Activated CD8-positive, alpha-beta T cell treated with anti-CD3 and anti-CD28 coated beads for 36 hours (primary cell): ENCODE results near the gene OTOP3. TPM values are rescaled to one million over a fixed set of nuclear protein-coding genes. Genes with fewer than 3 reads are reported as not detected.

Source experiments
- ATAC-seq: fragments of 200-7000 bp; cut with Tn5 transposase; one replicate; pipeline ENCODE4 v1.10.0; 2021; ENCODE audit warnings: mild to moderate bottlenecking, moderate library complexity
- CTCF ChIA-PET: fragments of 350-600 bp; sonication (Branson Sonifier 250); formaldehyde crosslinking; loops from one replicate; lab custom pipeline; 2021; ENCODE audit warnings: antibody characterized with exemption; lab: Charles Lee
- POLR2A ChIA-PET: fragments of 350-600 bp; sonication (Branson Sonifier 250); formaldehyde crosslinking; loops from one replicate; lab custom pipeline; 2021; ENCODE audit warnings: antibody characterized with exemption; lab: Charles Lee
- DNase-seq: peaks from one replicate; pipeline ENCODE4 v3.0.0-alpha.2; 2020
- H3K27ac Mint-ChIP-seq: one replicate; pipeline ENCODE4 v1.8.0; 2021; ENCODE audit warnings: mild to moderate bottlenecking, mixed read lengths
- H3K27me3 Mint-ChIP-seq: one replicate; pipeline ENCODE4 v1.8.0; 2021; ENCODE audit warnings: mixed read lengths
- H3K36me3 Mint-ChIP-seq: one replicate; pipeline ENCODE4 v1.8.0; 2021; ENCODE audit warnings: low read depth, mixed read lengths
- H3K4me1 Mint-ChIP-seq: one replicate; pipeline ENCODE4 v1.8.0; 2021; ENCODE audit warnings: low read depth, mixed read lengths
- H3K4me3 Mint-ChIP-seq: one replicate; pipeline ENCODE4 v1.8.0; 2021; ENCODE audit warnings: mild to moderate bottlenecking, moderate library complexity, mixed read lengths
- H3K9me3 Mint-ChIP-seq: one replicate; pipeline ENCODE4 v1.8.0; 2021; ENCODE audit warnings: mixed read lengths
- CTCF ChIP-seq: fragments of 200-600 bp; IDR thresholded peaks from one replicate; pipeline ENCODE4 v1.8.0; 2022; ENCODE audit warnings: antibody characterized with exemption, mild to moderate bottlenecking
- intact Hi-C: fragments of 100-400 bp; cut with micrococcal nuclease; formaldehyde crosslinking; loops from one replicate; pipeline ENCODE4 v1.10.0; 2022
- total RNA-seq, 2 experiments: library from RNA; stranded (reverse); gene quantifications; one replicate each; pipeline ENCODE4 v1.2.3, GENCODE V29; 2021

Gene OTOP3
- total RNA-seq, 2 experiments from 2014 or later = not detected

GRCh38 chr17:74950207-74950606 lies 14.5 kb downstream of the OTOP3 start:
- H3K36me3 Mint-ChIP-seq = no peaks in the 10 kb centered on the region
- no peaks in the 10 kb centered on the region for H3K4me1 Mint-ChIP-seq
- no peaks in the 10 kb centered on the region for H3K27me3 Mint-ChIP-seq
- no peak overlapping the region for H3K4me3 Mint-ChIP-seq
- POLR2A ChIA-PET = interaction anchor here (1.1 kb wide), 1 partner anchor 10 kb away, joined by 3 read pairs; no protein-coding TSS in a partner anchor
- CTCF ChIA-PET = interaction anchor here (2.4 kb wide), 2 partner anchors 8 to 12 kb away, joined by 10 to 13 read pairs; no protein-coding TSS in a partner anchor
- DNase-seq (no peak), ATAC-seq (no peak)
- H3K27ac Mint-ChIP-seq = no peak overlapping the region
- no peaks in the 10 kb centered on the region for H3K9me3 Mint-ChIP-seq
- no peak for TF ChIP-seq CTCF
- intact Hi-C loops = no loop called here

GRCh38 chr17:74951065-74951464 lies 15.4 kb downstream of the OTOP3 start:
- intact Hi-C loops = no loop called here
- no peak for TF ChIP-seq CTCF
- H3K4me3 Mint-ChIP-seq = no peak overlapping the region
- no peaks in the 10 kb centered on the region for H3K36me3 Mint-ChIP-seq
- H3K4me1 Mint-ChIP-seq = no peaks in the 10 kb centered on the region
- CTCF ChIA-PET = interaction anchor here (1.9 kb wide), 1 partner anchor 10 kb away, joined by 9 read pairs; no protein-coding TSS in a partner anchor
- ATAC-seq (no peak), DNase-seq (no peak)
- POLR2A ChIA-PET = interaction anchor here (1.1 kb wide), 1 partner anchor 10 kb away, joined by 3 read pairs; no protein-coding TSS in a partner anchor
- H3K27ac Mint-ChIP-seq = no peak overlapping the region
- no peaks in the 10 kb centered on the region for H3K9me3 Mint-ChIP-seq
- H3K27me3 Mint-ChIP-seq = no peaks in the 10 kb centered on the region

DNA sequence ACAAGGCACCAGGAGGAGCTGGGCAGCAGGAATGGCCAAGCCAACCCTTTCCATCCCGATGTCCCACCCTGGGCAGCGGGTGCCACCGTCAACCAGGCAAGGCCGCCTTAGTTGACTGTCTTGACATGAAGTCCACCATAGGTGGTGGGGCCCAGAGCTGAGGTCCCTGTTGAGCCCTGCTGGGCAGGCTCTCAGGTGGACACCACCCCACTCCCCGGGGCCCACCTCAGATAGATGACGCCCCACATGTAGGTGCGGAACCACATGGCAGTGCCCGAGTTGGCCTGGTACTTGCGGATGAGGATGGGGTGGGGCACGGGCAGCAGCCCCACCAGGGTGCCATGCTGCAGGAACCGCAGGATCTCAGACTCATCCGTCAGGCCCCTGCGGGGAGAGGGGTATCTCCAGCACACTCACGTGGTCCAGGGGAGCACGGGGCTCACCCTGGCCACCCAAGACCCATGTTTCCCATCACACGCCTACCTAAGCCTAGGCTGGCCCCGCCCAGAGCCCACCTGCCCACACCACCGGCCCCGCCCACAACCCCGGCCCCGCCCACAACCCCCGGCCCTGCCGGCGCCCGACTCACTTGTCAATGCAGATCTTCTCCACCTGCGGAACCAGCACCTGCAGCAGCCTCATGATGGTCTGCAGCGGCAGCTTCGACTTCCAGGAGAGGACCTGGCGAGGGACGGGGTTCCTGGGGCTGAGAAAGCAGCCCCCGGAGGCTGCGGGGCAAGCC lies 16.2 kb downstream of the OTOP3 start:
- no peaks in the 10 kb centered on the region for H3K4me1 Mint-ChIP-seq
- no peak overlapping the region for H3K27ac Mint-ChIP-seq
- POLR2A ChIA-PET = no interaction called here
- H3K4me3 Mint-ChIP-seq = no peak overlapping the region
- no peaks in the 10 kb centered on the region for H3K9me3 Mint-ChIP-seq
- H3K27me3 Mint-ChIP-seq = no peaks in the 10 kb centered on the region
- DNase-seq (no peak), ATAC-seq (no peak)
- H3K36me3 Mint-ChIP-seq = no peaks in the 10 kb centered on the region
- CTCF ChIA-PET = interaction anchor here (1.2 to 1.9 kb wide), 2 partner anchors 9 to 89 kb away, joined by 3 to 9 read pairs; no protein-coding TSS in a partner anchor
- TF ChIP-seq CTCF = no peak
- intact Hi-C loops = no loop called here

GRCh38 chr17:74952431-74953133 lies 16.9 kb downstream of the OTOP3 start:
- H3K36me3 Mint-ChIP-seq = no peaks in the 10 kb centered on the region
- POLR2A ChIA-PET = no interaction called here
- H3K9me3 Mint-ChIP-seq = no peaks in the 10 kb centered on the region
- ATAC-seq (no peak), DNase-seq (no peak)
- TF ChIP-seq CTCF = no peak
- no peaks in the 10 kb centered on the region for H3K27me3 Mint-ChIP-seq
- H3K27ac Mint-ChIP-seq = no peak overlapping the region
- no peaks in the 10 kb centered on the region for H3K4me1 Mint-ChIP-seq
- CTCF ChIA-PET = interaction anchor here (1.2 to 1.9 kb wide), 2 partner anchors 9 to 90 kb away, joined by 3 to 9 read pairs; no protein-coding TSS in a partner anchor
- intact Hi-C loops = no loop called here
- no peak overlapping the region for H3K4me3 Mint-ChIP-seq
